HG03108 (cell line): ENCODE results near the gene SLC39A6.
"Not testable (repeated sequence)": the region's sequence is repeated elsewhere in the genome, so short reads cannot be mapped to it uniquely, and the experiment has no call there.

Experiments
- ATAC-seq: cut with Tn5 transposase; IDR thresholded peaks from one replicate; pipeline ENCODE4 v1.9.1; 2021; ENCODE audit warnings: moderate library complexity; ENCODE audit not compliant: unreplicated experiment

The SLC39A6 gene

GRCh38 chr18:36064809-36065079, 64.4 kb downstream of the SLC39A6 start:
- ATAC-seq = not testable (repeated sequence)

GRCh38 chr18:36064027-36064808, 64.9 kb downstream of the SLC39A6 start:
- ATAC-seq = no peak

- no peak for ATAC-seq
Observed at GRCh38 chr18:36058674-36059073, 70.5 kb downstream of the SLC39A6 start.
